22Rv1 (cell line): ENCODE results near the gene NDUFS8.

ENCODE experiments used
- ZFX ChIP-seq: fragments of 450-650 bp; IDR thresholded peaks from 2 replicates; pipeline ENCODE4 v1.6.1; 2017; ENCODE audit warnings: antibody characterized with exemption, borderline replicate concordance
- TF ChIP-seq, protein P1 (sequence below): fragments of 450-650 bp; IDR thresholded peaks from 2 replicates; pipeline ENCODE4 v1.5.1; 2017; ENCODE audit warnings: mild to moderate bottlenecking

DNA sequence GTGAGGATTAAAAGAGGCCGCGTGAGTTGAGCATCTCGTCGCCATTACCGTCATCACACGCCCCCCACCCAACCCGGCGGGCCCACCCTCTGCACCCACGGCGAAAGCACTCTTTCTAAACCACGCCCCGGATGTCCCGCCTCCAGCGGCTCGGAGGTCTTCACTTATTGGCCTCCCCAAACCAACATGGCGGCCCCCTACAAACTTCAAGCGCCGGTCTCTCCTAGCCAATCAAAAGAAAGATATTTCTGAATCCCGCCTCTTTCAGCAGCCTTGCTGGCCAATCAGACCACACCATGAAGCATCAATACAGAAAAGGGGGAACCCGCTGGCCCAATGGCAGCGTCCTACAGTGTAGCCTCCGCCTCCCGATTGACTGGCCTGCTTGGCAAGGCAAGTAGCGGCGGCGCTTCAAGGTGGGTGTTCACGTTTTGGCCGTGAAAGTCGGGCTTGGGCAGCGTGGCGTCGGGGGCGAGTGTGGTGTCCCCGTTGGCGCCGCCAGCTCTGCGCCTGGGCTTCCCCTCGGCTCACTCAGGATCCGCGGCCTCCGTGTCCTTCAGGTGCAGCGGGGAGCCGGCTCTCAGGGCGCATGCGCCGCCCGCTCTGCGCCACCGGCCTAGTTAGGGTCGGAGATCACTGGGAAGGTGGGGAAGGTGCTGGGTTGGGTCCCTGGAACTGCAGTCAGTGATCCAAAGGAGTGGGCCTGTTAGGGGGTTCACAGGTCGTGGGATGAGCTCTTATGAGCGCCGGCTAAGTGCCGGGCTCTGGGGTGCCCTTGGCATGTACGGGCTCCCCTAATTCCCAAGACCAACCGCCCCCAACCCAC, at the start of gene NDUFS8:
- TF ChIP-seq, protein P1, sequence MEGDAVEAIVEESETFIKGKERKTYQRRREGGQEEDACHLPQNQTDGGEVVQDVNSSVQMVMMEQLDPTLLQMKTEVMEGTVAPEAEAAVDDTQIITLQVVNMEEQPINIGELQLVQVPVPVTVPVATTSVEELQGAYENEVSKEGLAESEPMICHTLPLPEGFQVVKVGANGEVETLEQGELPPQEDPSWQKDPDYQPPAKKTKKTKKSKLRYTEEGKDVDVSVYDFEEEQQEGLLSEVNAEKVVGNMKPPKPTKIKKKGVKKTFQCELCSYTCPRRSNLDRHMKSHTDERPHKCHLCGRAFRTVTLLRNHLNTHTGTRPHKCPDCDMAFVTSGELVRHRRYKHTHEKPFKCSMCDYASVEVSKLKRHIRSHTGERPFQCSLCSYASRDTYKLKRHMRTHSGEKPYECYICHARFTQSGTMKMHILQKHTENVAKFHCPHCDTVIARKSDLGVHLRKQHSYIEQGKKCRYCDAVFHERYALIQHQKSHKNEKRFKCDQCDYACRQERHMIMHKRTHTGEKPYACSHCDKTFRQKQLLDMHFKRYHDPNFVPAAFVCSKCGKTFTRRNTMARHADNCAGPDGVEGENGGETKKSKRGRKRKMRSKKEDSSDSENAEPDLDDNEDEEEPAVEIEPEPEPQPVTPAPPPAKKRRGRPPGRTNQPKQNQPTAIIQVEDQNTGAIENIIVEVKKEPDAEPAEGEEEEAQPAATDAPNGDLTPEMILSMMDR = no peak
- TF ChIP-seq ZFX = no peak
